22Rv1 (cell line): ENCODE results near the gene ACADS.
A peak's percentile ranks its signal among the peaks of the same experiment; 100 is the strongest.

Experiments
- H3K27ac ChIP-seq: fragments of 450-650 bp; 2 replicates; pipeline ENCODE4 v1.5.1; 2017
- CTCF ChIP-seq: fragments of 450-650 bp; IDR thresholded peaks from 2 replicates; pipeline ENCODE4 v1.5.1; 2017; ENCODE audit warnings: mild to moderate bottlenecking
- ZFX ChIP-seq: fragments of 450-650 bp; IDR thresholded peaks from 2 replicates; pipeline ENCODE4 v1.6.1; 2017; ENCODE audit warnings: antibody characterized with exemption, borderline replicate concordance

The ACADS gene

DNA sequence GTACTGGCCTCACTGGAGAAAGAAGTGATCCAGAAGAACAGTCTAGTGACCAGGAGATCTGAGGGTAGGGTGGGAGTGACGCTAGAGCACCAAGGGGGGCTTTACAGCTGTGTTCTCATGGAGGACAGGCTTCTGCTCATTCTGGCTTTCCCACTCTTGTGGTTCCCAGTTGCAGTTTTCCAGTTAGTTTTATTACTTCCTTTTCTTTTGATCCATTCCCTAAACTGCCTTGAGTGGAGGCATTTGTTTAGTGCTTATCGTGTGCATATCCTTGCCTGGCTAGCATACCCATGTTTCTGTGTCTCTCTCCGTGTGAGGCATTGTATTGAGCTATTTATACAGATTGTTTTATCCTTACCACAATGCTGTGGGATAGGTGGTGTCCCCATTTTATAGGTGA is 34.6 kb upstream of the ACADS start:
- TF ChIP-seq CTCF (no peak), ZFX (no peak)
- no peak overlapping the region for H3K27ac ChIP-seq

GRCh38 chr12:120692524-120693033 is 33.0 kb upstream of the ACADS start:
- H3K27ac ChIP-seq, result peak overlapping the region; percentile 43
- TF ChIP-seq ZFX, result no peak
- TF ChIP-seq CTCF, result no peak

DNA sequence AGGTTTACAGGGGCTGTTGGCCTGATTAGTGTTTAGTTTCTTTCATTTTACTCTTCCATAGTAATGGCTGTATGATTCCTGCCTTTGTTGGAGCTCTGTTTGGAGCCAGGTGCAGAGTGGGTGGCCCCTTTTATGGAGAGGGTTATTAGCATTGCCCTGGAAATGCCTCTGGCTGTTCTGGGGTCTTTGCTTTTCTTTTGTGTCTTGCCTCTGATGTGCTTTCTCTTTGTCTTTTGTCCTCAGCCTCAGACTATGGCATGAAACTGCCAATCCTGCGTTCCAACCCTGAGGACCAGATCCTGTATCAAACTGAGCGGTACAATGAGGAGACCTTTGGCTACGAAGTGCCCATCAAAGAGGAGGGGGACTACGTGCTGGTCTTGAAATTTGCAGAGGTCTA is 31.8 kb upstream of the ACADS start:
- H3K27ac ChIP-seq, result no peak overlapping the region
- TF ChIP-seq CTCF (no peak), ZFX (no peak)

- TF ChIP-seq ZFX (no peak), CTCF (no peak)
- H3K27ac ChIP-seq, result no peak overlapping the region
Observed at GRCh38 chr12:120696626-120697025, 29.0 kb upstream of the ACADS start.

DNA sequence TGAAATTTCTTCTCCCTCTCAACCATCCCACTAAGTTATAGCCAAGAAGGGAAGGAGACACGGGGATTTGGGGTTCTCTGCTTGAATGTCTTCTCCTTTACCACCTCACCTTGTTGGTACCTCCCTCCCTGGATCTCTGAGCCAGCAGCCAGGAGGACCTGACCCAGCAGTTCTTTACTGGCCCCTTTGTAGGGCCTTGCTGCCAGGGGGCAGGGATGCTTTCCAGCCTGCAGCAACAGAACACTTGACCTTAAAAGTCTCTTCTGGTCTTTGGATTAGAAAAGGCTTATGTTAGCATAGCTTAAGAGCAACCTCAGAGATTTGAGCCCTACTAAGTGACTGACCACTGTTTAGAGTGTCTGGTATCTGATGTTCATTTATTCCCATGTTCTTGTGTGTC is 28.3 kb upstream of the ACADS start:
- TF ChIP-seq CTCF (no peak), ZFX (no peak)
- no peak overlapping the region for H3K27ac ChIP-seq

- no peak for TF ChIP-seq ZFX
- no peak for TF ChIP-seq CTCF
- H3K27ac ChIP-seq, result no peak overlapping the region
Observed at GRCh38 chr12:120698665-120699064, 27.0 kb upstream of the ACADS start.

GRCh38 chr12:120699553-120699952 is 26.1 kb upstream of the ACADS start:
- TF ChIP-seq CTCF (no peak), ZFX (no peak)

More at GRCh38 chr12:120699553-120699952, 26.1 kb upstream of the ACADS start:
- no peak overlapping the region for H3K27ac ChIP-seq
